ENCODE data around the gene MARCHF4.

GRCh38 chr2:216412022-216412999 lies 40.0 kb upstream of the MARCHF4 start, which contains the start of gene SMARCAL1:
- TF ChIP-seq CTCF (conservative IDR thresholded peaks at IDR 0.05 in 1 of 2, IDR thresholded peaks at IDR 0.05 in 1 of 2; ENCODE audit: low read depth in 1 of 2, low read length in 2 of 2): no peak
- TF ChIP-seq EZH2 (IDR thresholded peaks at IDR 0.05; ENCODE audit: low read length, missing control alignments): no peak
